SK-N-SH (cell line): ENCODE results near the gene TNS4. TPM values are rescaled to one million over a fixed set of nuclear protein-coding genes. Genes with fewer than 3 reads are reported as not detected.

ENCODE experiments used
- CTCF ChIA-PET: fragments of 300-600, 350-600 bp; formaldehyde crosslinking; extraction: SDS; loops from one replicate; lab custom pipeline; 2021; lab: Yijun Ruan, JAX
- POLR2A ChIA-PET: fragments of 350-600 bp; sonication (Branson Sonifier 250); formaldehyde crosslinking; extraction: SDS; loops from one replicate; lab custom pipeline; 2020; ENCODE audit warnings: antibody characterized with exemption, inconsistent platforms; lab: Yijun Ruan, JAX
- DNase-seq: peaks from one replicate; pipeline ENCODE4 v3.0.0; 2012
- H2AFZ ChIP-seq: fragments of 200-600 bp; sonication (generic); 2 replicates; pipeline ENCODE4 v1.8.1; 2016; ENCODE audit warnings: antibody characterized with exemption, mild to moderate bottlenecking, low read depth
- H3F3A ChIP-seq: fragments of 200-600 bp; sonication (generic); replicated peaks from 2 replicates; pipeline ENCODE3; 2016; ENCODE audit warnings: antibody characterized with exemption, mild to moderate bottlenecking; ENCODE audit not compliant: insufficient read depth
- H3K27ac ChIP-seq, 2 experiments: fragments of 200-500 bp in 1 of 2; fragments of 200-600 bp in 1 of 2; sonication (Bioruptor generic) in 1 of 2; sonication (generic), shearing (Covaris generic) in 1 of 2; 2 replicates each; pipeline versions ENCODE4 v1.5.1 to v1.6.1; 2014 to 2016; ENCODE audit warnings: low read depth in 2 of 2, inconsistent platforms in 1 of 2, low read length in 1 of 2, mild to moderate bottlenecking in 1 of 2, mixed read lengths in 1 of 2
- H3K27me3 ChIP-seq: fragments of 200-600 bp; sonication (generic), shearing (Covaris generic); 2 replicates; pipeline ENCODE4 v1.6.1; 2016; ENCODE audit warnings: mixed run types; ENCODE audit not compliant: insufficient read depth
- H3K36me3 ChIP-seq, 2 experiments: fragments of 200-500 bp in 1 of 2; fragments of 200-600 bp in 1 of 2; sonication (Bioruptor generic) in 1 of 2; sonication (generic) in 1 of 2; replicated peaks in 1 of 2; 2 replicates each; pipeline versions ENCODE3 to v1.5.1; 2014 to 2016; ENCODE audit warnings: low read length in 1 of 2, mild to moderate bottlenecking in 1 of 2; ENCODE audit not compliant: insufficient read depth in 2 of 2, control insufficient read depth in 1 of 2
- H3K4me1 ChIP-seq, 2 experiments: fragments of 200-500 bp in 1 of 2; fragments of 200-600 bp in 1 of 2; sonication (Bioruptor generic) in 1 of 2; sonication (generic), shearing (Covaris generic) in 1 of 2; 2 replicates each; pipeline versions ENCODE4 v1.5.1 to v1.6.1; 2014 to 2016; ENCODE audit warnings: low read depth in 1 of 2, low read length in 1 of 2, mixed run types in 1 of 2; ENCODE audit not compliant: insufficient read depth in 2 of 2, control insufficient read depth in 1 of 2
- H3K4me2 ChIP-seq: fragments of 200-600 bp; sonication (generic), shearing (Covaris generic); 2 replicates; pipeline ENCODE4 v1.6.1; 2017; ENCODE audit warnings: mixed run types
- H3K4me3 ChIP-seq, 2 experiments: fragments of 200-500 bp in 1 of 2; fragments of 200-600 bp in 1 of 2; sonication (Bioruptor generic) in 1 of 2; sonication (generic), shearing (Covaris generic) in 1 of 2; 2 replicates each; pipeline versions ENCODE4 v1.5.1 to v1.8.1; 2014 to 2016; ENCODE audit warnings: low read depth in 2 of 2, inconsistent platforms in 1 of 2, low read length in 1 of 2, mild to moderate bottlenecking in 1 of 2, mixed read lengths in 1 of 2, moderate library complexity in 1 of 2
- H3K79me2 ChIP-seq: fragments of 200-600 bp; sonication (generic); 2 replicates; pipeline ENCODE4 v1.8.1; 2017; ENCODE audit warnings: mild to moderate bottlenecking; ENCODE audit not compliant: insufficient read depth
- H3K9ac ChIP-seq: fragments of 200-600 bp; sonication (generic); 2 replicates; pipeline ENCODE4 v1.6.1; 2017; ENCODE audit warnings: mixed run types
- H3K9me2 ChIP-seq: fragments of 200-600 bp; sonication (generic); 2 replicates; pipeline ENCODE4 v1.6.1; 2017; ENCODE audit warnings: mixed run types
- H3K9me3 ChIP-seq: fragments of 200-600 bp; sonication (generic); 2 replicates; pipeline ENCODE4 v1.6.1; 2017; ENCODE audit warnings: mixed run types, mild to moderate bottlenecking, moderate library complexity
- H4K20me1 ChIP-seq: fragments of 200-600 bp; sonication (generic); 2 replicates; pipeline ENCODE4 v1.6.1; 2017; ENCODE audit warnings: mild to moderate bottlenecking, mixed run types; ENCODE audit not compliant: insufficient read depth
- CHD2 ChIP-seq: fragments of 150-350 bp; IDR thresholded peaks from 2 replicates; pipeline ENCODE4 v1.6.1; 2018; ENCODE audit warnings: low read length; ENCODE audit not compliant: partially characterized antibody
- CTCF ChIP-seq: fragments of 200-600 bp; sonication (generic); IDR thresholded peaks from 2 replicates; pipeline ENCODE4 v1.6.1; 2017; ENCODE audit warnings: antibody characterized with exemption, mild to moderate bottlenecking, moderate library complexity
- ELF1 ChIP-seq: IDR thresholded peaks from 2 replicates; pipeline ENCODE4 v1.4.0; 2012
- EP300 ChIP-seq, 2 experiments: IDR thresholded peaks; 2 replicates each; pipeline versions ENCODE4 v1.4.0 to v1.6.1; 2012; ENCODE audit warnings: borderline replicate concordance in 1 of 2, low read depth in 1 of 2, low read length in 1 of 2
- FOXM1 ChIP-seq: IDR thresholded peaks from 2 replicates; pipeline ENCODE4 v1.4.0; 2012; ENCODE audit warnings: low read depth, mild to moderate bottlenecking
- GABPA ChIP-seq: IDR thresholded peaks from 2 replicates; pipeline ENCODE4 v1.4.0; 2012; ENCODE audit warnings: low read depth, mild to moderate bottlenecking
- GATA2 ChIP-seq: sonication (generic); formaldehyde crosslinking; IDR thresholded peaks from 2 replicates; pipeline ENCODE4 v1.5.0; 2020; ENCODE audit warnings: mild to moderate bottlenecking, missing genetic modification reagents
- JUND ChIP-seq: IDR thresholded peaks from 2 replicates; pipeline ENCODE4 v1.4.0; 2012
- MAX ChIP-seq: IDR thresholded peaks from 2 replicates; pipeline ENCODE4 v1.4.0; 2012; ENCODE audit warnings: low read depth
- MXI1 ChIP-seq: IDR thresholded peaks from 2 replicates; pipeline ENCODE4 v1.6.1; 2012; ENCODE audit warnings: mild to moderate bottlenecking, low read depth, low read length, improper control_type of control experiment
- NFIC ChIP-seq: IDR thresholded peaks from 2 replicates; pipeline ENCODE4 v1.4.0; 2012; ENCODE audit warnings: borderline replicate concordance
- RAD21 ChIP-seq: IDR thresholded peaks from 2 replicates; pipeline ENCODE4 v1.6.1; 2012; ENCODE audit warnings: mild to moderate bottlenecking, low read length
- RFX5 ChIP-seq: IDR thresholded peaks from 2 replicates; pipeline ENCODE4 v1.6.1; 2012; ENCODE audit warnings: mild to moderate bottlenecking, improper control_type of control experiment, low read length
- SMC3 ChIP-seq: IDR thresholded peaks from 2 replicates; pipeline ENCODE4 v1.6.1; 2012; ENCODE audit warnings: low read depth, low read length, improper control_type of control experiment
- USF2 ChIP-seq: fragments of 150-350 bp; IDR thresholded peaks from 2 replicates; pipeline ENCODE4 v1.6.1; 2017; ENCODE audit warnings: antibody characterized with exemption, low read length, low read depth, borderline replicate concordance
- YY1 ChIP-seq: IDR thresholded peaks from 2 replicates; pipeline ENCODE4 v1.4.0; 2012; ENCODE audit warnings: low read depth, mild to moderate bottlenecking
- ZBTB33 ChIP-seq: IDR thresholded peaks from 2 replicates; pipeline ENCODE4 v1.4.0; 2012; ENCODE audit warnings: low read depth, borderline replicate concordance
- WGBS: methylation state at CpG from one replicate; pipeline ENCODE4 v1.1.6; 2017; ENCODE audit warnings: low lambda C conversion rate; 5-methylcytosine and 5-hydroxymethylcytosine counted together
- polyA plus RNA-seq, 3 experiments: library from polyadenylated mRNA; depleted of rRNA; stranded (reverse); fragments of >200 nt; gene quantifications; 2 replicates each; pipeline ENCODE4 v1.2.3, GENCODE V29; 2012

Gene TNS4
- polyA plus RNA-seq, 1 of the 3 experiments (the other 2 are of a cell fraction) = not detected

GRCh38 chr17:40436636-40437035 lies 64.8 kb downstream of the TNS4 start:
- H3K9me2 ChIP-seq = no peaks in the 10 kb centered on the region
- H3F3A ChIP-seq = no peaks in the 10 kb centered on the region
- H3K79me2 ChIP-seq = no peaks in the 10 kb centered on the region
- CTCF ChIA-PET = interaction anchor here (1.5 to 18.2 kb wide), 6 partner anchors 19 to 119 kb away, joined by 3 to 332 read pairs (median 228); no protein-coding TSS in a partner anchor
- H3K4me1 ChIP-seq = peaks cover 9 to 34% of the 10 kb centered on the region in 2 experiments; a peak in 3 of 4 replicates
- H3K4me3 ChIP-seq = no peak overlapping the region
- no peak overlapping the region for H3K9ac ChIP-seq
- H4K20me1 ChIP-seq = no peaks in the 10 kb centered on the region
- no peaks in the 10 kb centered on the region for H3K27me3 ChIP-seq
- no peak overlapping the region for H2AFZ ChIP-seq
- H3K36me3 ChIP-seq = no peaks in the 10 kb centered on the region
- TF ChIP-seq SMC3 = no peak
- no peak for TF ChIP-seq CHD2
- TF ChIP-seq MAX = no peak
- no peak for TF ChIP-seq NFIC
- TF ChIP-seq ELF1 = no peak
- TF ChIP-seq USF2 = no peak
- TF ChIP-seq ZBTB33 = no peak
- H3K9me3 ChIP-seq = no peaks in the 10 kb centered on the region
- 76% methylated on average over 5 of the region's 5 CpGs for WGBS
- H3K4me2 ChIP-seq = no peak overlapping the region
- POLR2A ChIA-PET = interaction anchor here (1.0 kb wide), 1 partner anchor 14 kb away, joined by 3 read pairs; no protein-coding TSS in a partner anchor
- DNase-seq = no peak
- no peak overlapping the region for H3K27ac ChIP-seq

GRCh38 chr17:40433551-40434415 lies 67.6 kb downstream of the TNS4 start:
- TF ChIP-seq SMC3 (peak; percentile 25; the same call in 1 of the 2 replicates), MXI1 (no peak; the same call in 1 of the 2 replicates), MAX (no peak), NFIC (no peak), JUND (no peak), YY1 (no peak), GATA2 (peak; percentile 3; the same call in 1 of the 2 replicates), EP300 (IDR thresholded peaks at IDR 0.05; ENCODE audit: borderline replicate concordance in 1 of 2, low read depth in 1 of 2, low read length in 1 of 2) (peak in 1 of 2 experiments; percentile 57; a peak in 2 of 4 replicates), CHD2 (peak; percentile 6), FOXM1 (no peak), RFX5 (no peak), GABPA (no peak), CTCF (peak; percentile 59), ZBTB33 (no peak), RAD21 (peak; percentile 52)
- Histone ChIP-seq H3K4me2 (peak overlapping the region; percentile 42; the same call in 1 of the 2 replicates), H2AFZ (peak overlapping the region; percentile 86; the same call in 1 of the 2 replicates), H4K20me1 (no peaks in the 10 kb centered on the region), H3K27ac (peak overlapping the region; percentile 48 to 99), H3K9ac (no peak overlapping the region), H3K9me2 (no peaks in the 10 kb centered on the region), H3K9me3 (no peaks in the 10 kb centered on the region), H3K36me3 (no peaks in the 10 kb centered on the region), H3K4me1 (peaks cover 9 to 34% of the 10 kb centered on the region in 2 experiments; a peak in 3 of 4 replicates), H3K79me2 (no peaks in the 10 kb centered on the region), H3K4me3 (no peak overlapping the region), H3F3A (no peaks in the 10 kb centered on the region), H3K27me3 (no peaks in the 10 kb centered on the region)
- POLR2A ChIA-PET = interaction anchor here (0.6 to 1.4 kb wide), 4 partner anchors 10 to 138 kb away, joined by 3 to 5 read pairs (median 4); partner anchors contain the start of gene TOP2A
- DNase-seq = peak; percentile 58
- 72% methylated on average over 6 of the region's 6 CpGs for WGBS
- CTCF ChIA-PET = interaction anchor here (0.6 to 7.2 kb wide), 28 partner anchors 7 to 132 kb away, joined by 3 to 42 read pairs (median 4); partner anchors contain the start of gene TOP2A
